HepG2 (cell line): ENCODE results near the gene CCDC50.

Source experiments
- ATF7-NPFF ChIP-seq: sonication (generic); formaldehyde crosslinking; IDR thresholded peaks from 2 replicates; pipeline ENCODE4 v1.8.1; 2023; ENCODE audit warnings: mild to moderate bottlenecking, low read depth, missing genetic modification reagents, moderate library complexity
- CREB1 ChIP-seq, 2 experiments: fragments of 450-650 bp in 1 of 2; IDR thresholded peaks; 2 replicates each; pipeline ENCODE4 v1.6.1; 2016 to 2017; ENCODE audit warnings: control low read depth in 1 of 2, mild to moderate bottlenecking in 1 of 2, missing compliant biosample characterization in 1 of 2, missing genetic modification characterization in 1 of 2
- JUNB ChIP-seq: sonication (generic); formaldehyde crosslinking; IDR thresholded peaks from 2 replicates; pipeline ENCODE4 v1.8.0; 2022; ENCODE audit warnings: missing genetic modification reagents, mild to moderate bottlenecking, borderline replicate concordance
- PHF21A ChIP-seq: sonication (generic); formaldehyde crosslinking; IDR thresholded peaks from 2 replicates; pipeline ENCODE4 v1.5.0; 2020; ENCODE audit warnings: mild to moderate bottlenecking, missing genetic modification reagents
- POLR2AphosphoS5 ChIP-seq: IDR thresholded peaks from 2 replicates; pipeline ENCODE4 v1.6.1; 2012; ENCODE audit warnings: low read depth, low read length
- RAD21 ChIP-seq: fragments of 450-650 bp; formaldehyde crosslinking; IDR thresholded peaks from 2 replicates; pipeline ENCODE4 v1.5.0; 2020; ENCODE audit warnings: mild to moderate bottlenecking
- SMAD3 ChIP-seq: sonication (generic); formaldehyde crosslinking; IDR thresholded peaks from 2 replicates; pipeline ENCODE4 v1.4.0; 2020; ENCODE audit warnings: missing genetic modification reagents
- ZNF530 ChIP-seq: sonication (generic); formaldehyde crosslinking; IDR thresholded peaks from 2 replicates; pipeline ENCODE4 v1.5.0; 2020; ENCODE audit warnings: low read depth, mild to moderate bottlenecking, missing genetic modification reagents
- ZNF543 ChIP-seq: sonication (generic); formaldehyde crosslinking; IDR thresholded peaks from 2 replicates; pipeline ENCODE4 v1.4.0; 2020; ENCODE audit warnings: mild to moderate bottlenecking, missing genetic modification reagents
- TF ChIP-seq, protein P1 (sequence below): conservative IDR thresholded peaks from 2 replicates; pipeline ENCODE4 v1.6.1; 2018; ENCODE audit warnings: missing genetic modification reagents
- TF ChIP-seq, protein P2 (sequence below): sonication (generic); formaldehyde crosslinking; IDR thresholded peaks from 2 replicates; pipeline ENCODE4 v1.4.0; 2020; ENCODE audit warnings: mild to moderate bottlenecking, missing genetic modification reagents, borderline replicate concordance
- TF ChIP-seq, protein P3 (sequence below), 2 experiments: sonication (generic) in 1 of 2; formaldehyde crosslinking in 1 of 2; IDR thresholded peaks; 2 replicates each; pipeline versions ENCODE4 v1.4.0 to v1.6.1; 2016 to 2020; ENCODE audit warnings: borderline replicate concordance in 1 of 2, low read depth in 1 of 2, mild to moderate bottlenecking in 1 of 2, missing genetic modification reagents in 1 of 2

DNA sequence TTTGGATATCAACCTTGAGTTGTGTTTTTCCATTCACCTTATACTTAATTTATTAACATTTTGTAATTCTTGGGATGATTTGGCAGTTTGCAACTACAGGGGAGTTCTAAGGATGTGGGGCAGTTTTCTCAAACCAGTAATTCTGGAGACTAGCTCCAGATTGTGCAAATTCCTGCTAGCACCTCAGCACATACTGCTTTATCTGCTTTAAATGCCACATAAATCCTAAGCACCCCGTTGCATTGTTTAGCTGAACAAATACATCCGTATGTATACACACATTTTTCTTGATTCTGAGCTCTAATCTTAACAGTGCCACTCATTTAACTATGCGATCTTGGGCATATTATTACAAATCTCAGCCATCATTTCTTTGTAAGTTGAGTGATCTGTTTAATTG, 18.0 kb downstream of the CCDC50 start:
- TF ChIP-seq JUNB, result no peak
- TF ChIP-seq ZNF530 (CRISPR knock-in tag), result no peak
- no peak for TF ChIP-seq PHF21A (CRISPR knock-in tag)
- no peak for TF ChIP-seq POLR2AphosphoS5
- TF ChIP-seq, protein P1, sequence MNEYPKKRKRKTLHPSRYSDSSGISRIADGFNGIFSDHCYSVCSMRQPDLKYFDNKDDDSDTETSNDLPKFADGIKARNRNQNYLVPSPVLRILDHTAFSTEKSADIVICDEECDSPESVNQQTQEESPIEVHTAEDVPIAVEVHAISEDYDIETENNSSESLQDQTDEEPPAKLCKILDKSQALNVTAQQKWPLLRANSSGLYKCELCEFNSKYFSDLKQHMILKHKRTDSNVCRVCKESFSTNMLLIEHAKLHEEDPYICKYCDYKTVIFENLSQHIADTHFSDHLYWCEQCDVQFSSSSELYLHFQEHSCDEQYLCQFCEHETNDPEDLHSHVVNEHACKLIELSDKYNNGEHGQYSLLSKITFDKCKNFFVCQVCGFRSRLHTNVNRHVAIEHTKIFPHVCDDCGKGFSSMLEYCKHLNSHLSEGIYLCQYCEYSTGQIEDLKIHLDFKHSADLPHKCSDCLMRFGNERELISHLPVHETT, result no peak
- TF ChIP-seq, protein P2, sequence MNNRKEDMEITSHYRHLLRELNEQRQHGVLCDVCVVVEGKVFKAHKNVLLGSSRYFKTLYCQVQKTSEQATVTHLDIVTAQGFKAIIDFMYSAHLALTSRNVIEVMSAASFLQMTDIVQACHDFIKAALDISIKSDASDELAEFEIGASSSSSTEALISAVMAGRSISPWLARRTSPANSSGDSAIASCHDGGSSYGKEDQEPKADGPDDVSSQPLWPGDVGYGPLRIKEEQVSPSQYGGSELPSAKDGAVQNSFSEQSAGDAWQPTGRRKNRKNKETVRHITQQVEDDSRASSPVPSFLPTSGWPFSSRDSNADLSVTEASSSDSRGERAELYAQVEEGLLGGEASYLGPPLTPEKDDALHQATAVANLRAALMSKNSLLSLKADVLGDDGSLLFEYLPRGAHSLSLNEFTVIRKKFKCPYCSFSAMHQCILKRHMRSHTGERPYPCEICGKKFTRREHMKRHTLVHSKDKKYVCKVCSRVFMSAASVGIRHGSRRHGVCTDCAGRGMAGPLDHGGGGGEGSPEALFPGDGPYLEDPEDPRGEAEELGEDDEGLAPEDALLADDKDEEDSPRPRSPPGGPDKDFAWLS (CRISPR knock-in tag), result no peak
- no peak for TF ChIP-seq ZNF543 (CRISPR knock-in tag)
- no peak for TF ChIP-seq CREB1 (IDR thresholded peaks at IDR 0.05)
- TF ChIP-seq CREB1 (CRISPR knock-in tag; IDR thresholded peaks at IDR 0.05), result no peak
- TF ChIP-seq, protein P3, sequence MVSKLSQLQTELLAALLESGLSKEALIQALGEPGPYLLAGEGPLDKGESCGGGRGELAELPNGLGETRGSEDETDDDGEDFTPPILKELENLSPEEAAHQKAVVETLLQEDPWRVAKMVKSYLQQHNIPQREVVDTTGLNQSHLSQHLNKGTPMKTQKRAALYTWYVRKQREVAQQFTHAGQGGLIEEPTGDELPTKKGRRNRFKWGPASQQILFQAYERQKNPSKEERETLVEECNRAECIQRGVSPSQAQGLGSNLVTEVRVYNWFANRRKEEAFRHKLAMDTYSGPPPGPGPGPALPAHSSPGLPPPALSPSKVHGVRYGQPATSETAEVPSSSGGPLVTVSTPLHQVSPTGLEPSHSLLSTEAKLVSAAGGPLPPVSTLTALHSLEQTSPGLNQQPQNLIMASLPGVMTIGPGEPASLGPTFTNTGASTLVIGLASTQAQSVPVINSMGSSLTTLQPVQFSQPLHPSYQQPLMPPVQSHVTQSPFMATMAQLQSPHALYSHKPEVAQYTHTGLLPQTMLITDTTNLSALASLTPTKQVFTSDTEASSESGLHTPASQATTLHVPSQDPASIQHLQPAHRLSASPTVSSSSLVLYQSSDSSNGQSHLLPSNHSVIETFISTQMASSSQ (IDR thresholded peaks at IDR 0.05; ENCODE audit: low read depth), result no peak
- TF ChIP-seq, protein P3 (CRISPR knock-in tag; IDR thresholded peaks at IDR 0.05; ENCODE audit: borderline replicate concordance), result no peak
- no peak for TF ChIP-seq RAD21 (CRISPR knock-in tag)
- TF ChIP-seq ATF7-NPFF (CRISPR knock-in tag), result no peak
- no peak for TF ChIP-seq SMAD3 (CRISPR knock-in tag)
